PFSK-1 (cell line): ENCODE results near the gene SPTBN1.

Experiments
- FOXP2 ChIP-seq: optimal IDR thresholded peaks from 2 replicates; pipeline ENCODE3; 2011; ENCODE audit warnings: borderline replicate concordance, control low read depth, inconsistent platforms; ENCODE audit not compliant: insufficient read depth; ENCODE audit errors: extremely low read length, extremely low read depth
- POLR2AphosphoS5 ChIP-seq: IDR thresholded peaks from 2 replicates; pipeline ENCODE4 v1.6.1; 2012; ENCODE audit warnings: low read depth, mild to moderate bottlenecking, control low read depth, low read length, moderate library complexity
- SIN3A ChIP-seq: IDR thresholded peaks from 2 replicates; pipeline ENCODE4 v1.6.1; 2012; ENCODE audit warnings: mild to moderate bottlenecking, low read length, moderate library complexity, borderline replicate concordance; ENCODE audit not compliant: insufficient read depth
- TAF1 ChIP-seq: IDR thresholded peaks from 2 replicates; pipeline ENCODE4 v1.6.1; 2012; ENCODE audit warnings: low read length, control low read depth, borderline replicate concordance; ENCODE audit not compliant: insufficient read depth
- TF ChIP-seq, protein P1 (sequence below), 2 experiments: IDR thresholded peaks; 2 replicates each; pipeline versions ENCODE4 v1.6.1 to v1.8.0; 2011 to 2012; ENCODE audit warnings: low read depth in 2 of 2, low read length in 2 of 2, control low read depth in 1 of 2, inconsistent platforms in 1 of 2, mild to moderate bottlenecking in 1 of 2, moderate library complexity in 1 of 2; ENCODE audit not compliant: insufficient read depth in 1 of 2

SPTBN1 gene

DNA sequence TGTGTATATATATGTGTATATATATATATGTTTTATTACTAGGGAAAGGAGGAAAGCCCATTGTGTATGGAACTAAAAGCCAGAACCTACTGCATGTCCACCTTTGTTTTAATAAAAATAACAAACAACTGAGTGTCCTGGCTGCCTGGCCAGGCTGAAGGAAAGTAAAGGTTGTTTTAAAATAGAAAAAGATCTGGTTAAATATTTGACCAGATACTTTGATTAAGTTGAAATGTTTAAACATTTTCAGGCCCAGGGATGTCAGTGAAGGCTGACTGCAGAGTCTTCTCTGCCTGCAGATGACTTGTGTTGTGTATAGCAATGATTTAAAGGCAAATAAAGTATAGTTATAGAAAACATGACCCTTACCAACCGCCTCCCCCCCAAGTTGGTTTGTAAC lies 22.8 kb downstream of the SPTBN1 start:
- no peak for TF ChIP-seq TAF1
- no peak for TF ChIP-seq FOXP2
- TF ChIP-seq SIN3A, result no peak
- no peak for TF ChIP-seq POLR2AphosphoS5
- TF ChIP-seq, protein P1, sequence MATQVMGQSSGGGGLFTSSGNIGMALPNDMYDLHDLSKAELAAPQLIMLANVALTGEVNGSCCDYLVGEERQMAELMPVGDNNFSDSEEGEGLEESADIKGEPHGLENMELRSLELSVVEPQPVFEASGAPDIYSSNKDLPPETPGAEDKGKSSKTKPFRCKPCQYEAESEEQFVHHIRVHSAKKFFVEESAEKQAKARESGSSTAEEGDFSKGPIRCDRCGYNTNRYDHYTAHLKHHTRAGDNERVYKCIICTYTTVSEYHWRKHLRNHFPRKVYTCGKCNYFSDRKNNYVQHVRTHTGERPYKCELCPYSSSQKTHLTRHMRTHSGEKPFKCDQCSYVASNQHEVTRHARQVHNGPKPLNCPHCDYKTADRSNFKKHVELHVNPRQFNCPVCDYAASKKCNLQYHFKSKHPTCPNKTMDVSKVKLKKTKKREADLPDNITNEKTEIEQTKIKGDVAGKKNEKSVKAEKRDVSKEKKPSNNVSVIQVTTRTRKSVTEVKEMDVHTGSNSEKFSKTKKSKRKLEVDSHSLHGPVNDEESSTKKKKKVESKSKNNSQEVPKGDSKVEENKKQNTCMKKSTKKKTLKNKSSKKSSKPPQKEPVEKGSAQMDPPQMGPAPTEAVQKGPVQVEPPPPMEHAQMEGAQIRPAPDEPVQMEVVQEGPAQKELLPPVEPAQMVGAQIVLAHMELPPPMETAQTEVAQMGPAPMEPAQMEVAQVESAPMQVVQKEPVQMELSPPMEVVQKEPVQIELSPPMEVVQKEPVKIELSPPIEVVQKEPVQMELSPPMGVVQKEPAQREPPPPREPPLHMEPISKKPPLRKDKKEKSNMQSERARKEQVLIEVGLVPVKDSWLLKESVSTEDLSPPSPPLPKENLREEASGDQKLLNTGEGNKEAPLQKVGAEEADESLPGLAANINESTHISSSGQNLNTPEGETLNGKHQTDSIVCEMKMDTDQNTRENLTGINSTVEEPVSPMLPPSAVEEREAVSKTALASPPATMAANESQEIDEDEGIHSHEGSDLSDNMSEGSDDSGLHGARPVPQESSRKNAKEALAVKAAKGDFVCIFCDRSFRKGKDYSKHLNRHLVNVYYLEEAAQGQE (IDR thresholded peaks at IDR 0.05; ENCODE audit: insufficient read depth in 1 of 2, low read depth in 2 of 2, low read length in 2 of 2), result no peak

DNA sequence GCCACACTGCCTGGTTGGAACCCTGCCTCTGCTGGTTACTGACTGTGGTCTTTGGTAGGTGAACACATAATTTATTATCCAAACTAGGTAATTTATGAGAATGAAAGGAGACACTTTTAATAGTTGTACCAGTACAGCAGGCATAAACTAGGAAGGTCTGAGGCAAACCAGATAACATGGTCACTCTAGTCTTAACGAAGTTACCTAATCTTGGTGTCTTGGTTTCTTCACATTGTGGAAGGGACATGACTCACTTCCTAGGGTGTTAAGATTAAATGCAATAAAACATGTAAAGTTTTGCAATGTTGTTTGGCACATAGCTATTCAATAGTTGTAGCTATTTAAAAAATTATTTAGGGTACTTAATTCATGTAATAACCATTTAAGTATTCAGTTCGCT lies 23.3 kb downstream of the SPTBN1 start:
- TF ChIP-seq TAF1, result no peak
- TF ChIP-seq FOXP2, result no peak
- TF ChIP-seq POLR2AphosphoS5, result no peak
- TF ChIP-seq SIN3A, result no peak
- TF ChIP-seq, protein P1 (IDR thresholded peaks at IDR 0.05; ENCODE audit: insufficient read depth in 1 of 2, low read depth in 2 of 2, low read length in 2 of 2), result no peak

DNA sequence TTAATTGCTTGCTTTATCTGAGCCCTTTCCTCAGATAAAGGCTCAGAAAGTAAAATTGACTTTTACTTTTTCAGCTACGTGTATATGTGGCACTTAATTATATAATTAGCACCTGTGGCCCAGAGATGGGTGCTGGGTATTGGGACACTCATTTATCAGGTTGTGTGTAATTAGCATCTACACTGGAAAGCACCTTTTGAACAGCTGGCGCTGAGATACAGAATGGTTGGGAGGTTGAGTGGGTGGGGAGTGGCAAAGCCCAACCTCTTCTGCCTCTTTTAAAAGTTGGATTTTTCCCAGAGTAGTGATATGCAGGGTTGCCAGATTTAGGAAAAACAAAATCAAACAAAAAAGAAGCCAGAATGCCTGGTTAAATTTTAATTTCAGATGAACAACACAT lies 23.9 kb downstream of the SPTBN1 start:
- TF ChIP-seq SIN3A, result no peak
- TF ChIP-seq, protein P1 (IDR thresholded peaks at IDR 0.05; ENCODE audit: insufficient read depth in 1 of 2, low read depth in 2 of 2, low read length in 2 of 2), result no peak
- TF ChIP-seq TAF1, result no peak
- no peak for TF ChIP-seq POLR2AphosphoS5
- no peak for TF ChIP-seq FOXP2

DNA sequence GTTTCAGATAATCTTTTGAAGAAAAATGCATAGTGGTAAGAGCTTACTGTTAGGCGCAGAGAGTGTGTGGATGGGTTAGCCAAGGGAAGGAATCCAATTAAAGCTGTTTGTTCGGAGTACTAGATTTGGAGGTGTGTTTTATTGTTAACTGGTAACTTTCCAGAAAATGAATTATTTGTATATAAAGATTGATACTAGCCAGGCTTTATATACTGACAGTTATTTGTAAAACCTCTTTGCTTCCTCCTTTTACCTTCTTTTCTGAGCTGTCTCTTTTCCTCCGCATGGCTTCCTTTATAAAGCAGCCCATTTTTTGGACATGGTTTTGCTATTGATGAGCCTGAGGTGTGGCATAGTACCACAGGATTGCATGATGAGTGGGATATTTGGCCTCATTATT lies 25.6 kb downstream of the SPTBN1 start:
- TF ChIP-seq TAF1, result no peak
- TF ChIP-seq FOXP2, result no peak
- TF ChIP-seq SIN3A, result no peak
- no peak for TF ChIP-seq POLR2AphosphoS5
- TF ChIP-seq, protein P1 (IDR thresholded peaks at IDR 0.05; ENCODE audit: insufficient read depth in 1 of 2, low read depth in 2 of 2, low read length in 2 of 2), result no peak

DNA sequence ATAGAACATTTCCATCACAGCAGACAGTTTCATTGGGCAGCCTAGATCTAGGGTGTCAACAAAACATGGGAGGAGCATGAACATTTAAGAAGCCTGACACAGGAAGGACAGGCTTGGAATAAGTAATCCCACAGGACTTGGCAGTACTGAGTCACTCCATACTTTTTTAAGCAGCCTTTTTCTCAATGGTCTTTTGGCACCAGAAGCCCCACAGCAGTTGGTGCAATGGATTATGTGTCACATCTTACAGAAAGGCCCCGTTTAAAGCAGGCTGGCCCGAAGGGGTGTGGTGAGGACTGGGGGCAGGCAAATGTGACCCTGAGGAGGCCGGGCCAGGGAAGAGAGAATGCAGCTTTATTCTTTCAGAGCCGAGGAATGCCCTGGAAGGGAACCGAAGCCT lies 26.6 kb downstream of the SPTBN1 start:
- TF ChIP-seq POLR2AphosphoS5 (no peak), FOXP2 (no peak), SIN3A (no peak), TAF1 (no peak)
- TF ChIP-seq, protein P1 (IDR thresholded peaks at IDR 0.05; ENCODE audit: insufficient read depth in 1 of 2, low read depth in 2 of 2, low read length in 2 of 2), result no peak
